Superior temporal gyrus (tissue), 1 donor: Measurements from ENCODE around the gene CMC2.

ENCODE experiments used
- DNase-seq: peaks from one replicate; pipeline ENCODE4 v3.0.0-alpha.2; 2016; ENCODE audit errors: extremely low spot score

The CMC2 gene

GRCh38 chr16:80974649-80975376 lies 31.9 kb downstream of the CMC2 start:
- DNase-seq: no peak

- no peak for DNase-seq
Observed at GRCh38 chr16:80973991-80974390, 32.7 kb downstream of the CMC2 start.

- DNase-seq: no peak
Observed at GRCh38 chr16:80972611-80973010, 34.1 kb downstream of the CMC2 start.

- DNase-seq: no peak
Observed at GRCh38 chr16:80971819-80972218, 34.9 kb downstream of the CMC2 start.

GRCh38 chr16:80969114-80969484 lies 37.6 kb downstream of the CMC2 start:
- no peak for DNase-seq

- DNase-seq: no peak
Observed at GRCh38 chr16:80968386-80969113, 38.1 kb downstream of the CMC2 start.

- DNase-seq: no peak
Observed at GRCh38 chr16:80966617-80967016, 40.1 kb downstream of the CMC2 start.

- DNase-seq: no peak
Observed at GRCh38 chr16:80964351-80964750, 42.3 kb downstream of the CMC2 start.

GRCh38 chr16:80962879-80963278 lies 43.8 kb downstream of the CMC2 start:
- DNase-seq: no peak

GRCh38 chr16:80958284-80958683 lies 48.4 kb downstream of the CMC2 start:
- no peak for DNase-seq

- DNase-seq: no peak
Observed at GRCh38 chr16:80954985-80955384, 51.7 kb downstream of the CMC2 start.

- peak; percentile 81 for DNase-seq
Observed at GRCh38 chr16:80948886-80949493, 57.7 kb downstream of the CMC2 start.

- peak; percentile 88 for DNase-seq
Observed at GRCh38 chr16:80947708-80948625, 58.7 kb downstream of the CMC2 start.

- DNase-seq: no peak
Observed at GRCh38 chr16:80947239-80947638, 59.4 kb downstream of the CMC2 start.

- DNase-seq: no peak
Observed at GRCh38 chr16:80946481-80946880, 60.2 kb downstream of the CMC2 start.

GRCh38 chr16:80940069-80940856 lies 66.4 kb downstream of the CMC2 start:
- DNase-seq: no peak

GRCh38 chr16:80938879-80939260 lies 67.8 kb downstream of the CMC2 start:
- DNase-seq: no peak

- DNase-seq: no peak
Observed at GRCh38 chr16:80938004-80938878, 68.4 kb downstream of the CMC2 start.

GRCh38 chr16:80936410-80936809 lies 70.3 kb downstream of the CMC2 start:
- no peak for DNase-seq

- DNase-seq: no peak
Observed at GRCh38 chr16:80935691-80936090, 71.0 kb downstream of the CMC2 start.
